Adrenal gland (tissue), 12 donors: Measurements from ENCODE around the gene OSBPL9. TPM values are rescaled to one million over a fixed set of nuclear protein-coding genes. Genes with fewer than 3 reads are reported as not detected.
"Not testable (repeated sequence)": the region's sequence is repeated elsewhere in the genome, so short reads cannot be mapped to it uniquely, and the experiment has no call there.

Experiments
- DNase-seq, 7 donors: peaks; one replicate each; pipeline ENCODE4 v3.0.0-alpha.2; 2019 to 2020
- H3K27ac ChIP-seq, 5 donors: fragments of 200-600 bp; sonication (generic) in 4 of 5; 1 replicate in 3 of 5; 2 replicates in 2 of 5; pipeline versions ENCODE4 v1.5.1 to v1.8.0; 2016 to 2020; ENCODE audit warnings: mild to moderate bottlenecking in 1 of 5
- H3K27me3 ChIP-seq: fragments of 200-600 bp; 2 replicates; pipeline ENCODE4 v1.8.0; 2021
- H3K36me3 ChIP-seq, 2 donors: fragments of 200-600 bp; replicated peaks in 1 of 2; 1 replicate in 1 of 2; 2 replicates in 1 of 2; pipeline versions ENCODE4 v1.5.1 to v1.8.0; 2018 to 2022
- H3K4me1 ChIP-seq, 2 donors: fragments of 200-600 bp; replicated peaks in 1 of 2; 1 replicate in 1 of 2; 2 replicates in 1 of 2; pipeline versions ENCODE4 v1.5.1 to v1.8.0; 2018 to 2021
- H3K4me3 ChIP-seq, 4 donors: fragments of 200-600 bp; sonication (generic) in 3 of 4; one replicate each; pipeline ENCODE4 v1.5.1; 2016 to 2018
- H3K9me3 ChIP-seq, 3 donors: fragments of 200-600 bp; sonication (generic) in 1 of 3; replicated peaks in 1 of 3; 1 replicate in 2 of 3; 2 replicates in 1 of 3; pipeline versions ENCODE4 v1.5.1 to v1.8.0; 2016 to 2021
- CTCF ChIP-seq, 6 experiments: fragments of 450-650 bp in 4 of 6; fragments of 200-600 bp in 2 of 6; sonication (generic) in 1 of 6; IDR thresholded peaks; 1 replicate in 5 of 6; 2 replicates in 1 of 6; pipeline versions ENCODE4 v1.5.1 to v1.8.0; 2016 to 2021; ENCODE audit warnings: antibody characterized with exemption in 6 of 6, mild to moderate bottlenecking in 2 of 6, moderate library complexity in 1 of 6
- POLR2A ChIP-seq, 2 donors: fragments of 450-650 bp; IDR thresholded peaks; one replicate each; pipeline ENCODE4 v1.6.1; 2017; ENCODE audit warnings: antibody characterized with exemption in 2 of 2, mild to moderate bottlenecking in 2 of 2, moderate library complexity in 1 of 2
- WGBS, 4 donors: extraction: QIAGEN DNeasy Blood & Tissue Kit in 2 of 4; methylation state at CpG; one replicate each; pipeline versions ENCODE4 v1.1.5 to v1.1.7; 2013 to 2017; 5-methylcytosine and 5-hydroxymethylcytosine counted together
- intact Hi-C, 2 donors: fragments of 100-400 bp; cut with DNase I; formaldehyde crosslinking; loops; one replicate each; pipeline versions ENCODE4 v1.14.1 to v1.15.0; 2022 to 2023
- polyA plus RNA-seq, 3 donors: library from polyadenylated mRNA; stranded (reverse); fragments of 200-250 nt in 2 of 3; fragments of 350-450 nt in 1 of 3; fragmentation: Illumina TruSeq in 1 of 3; extraction: RNeasy Lipid Tissue Mini Kit (QIAGEN cat#74804) in 1 of 3; gene quantifications; one replicate each; pipeline ENCODE4 v1.2.3, GENCODE V29; 2013 to 2014
- total RNA-seq, 9 donors: library from RNA; depleted of rRNA in 4 of 9; stranded (reverse); fragments of >200 nt in 4 of 9; fragments of 120-200 nt in 1 of 9; fragmentation: NEBNext Ultra II Directional in 1 of 9; extraction: Animal tissue kit (Norgen Biotek cat#: 25700) in 1 of 9; gene quantifications; one replicate each; pipeline versions ENCODE4 v1.1.0 to v1.2.4, GENCODE V29; 2013 to 2023
- donor health status: healthy with polysubstance abuse.
- donor health status: Bipolar disorder and iron deficiency.
- donor health status: DM: yes; HTN: yes; CAD: no.
- donor health status: DM: no; HTN: no; CAD: no.
- donor health status: DM: no; HTN: no; CAD: no.
- donor health status: DM: yes; HTN: yes; CAD: no.

Gene OSBPL9
- total and polyA plus RNA-seq, 12 donors: 61.9 to 180 (median 87.3) TPM

- H3K27ac ChIP-seq: no peak overlapping the region
- WGBS, 4 donors: 84 to 90% (median 87%) methylated on average over 1 of the region's 1 CpG
- intact Hi-C loops: no loop called here
Measured at GRCh38 chr1:51699391-51699790, 82.5 kb downstream of the OSBPL9 start.

GRCh38 chr1:51701782-51702181 lies 84.9 kb downstream of the OSBPL9 start:
- H3K27me3 ChIP-seq, DNase-seq, H3K4me3 ChIP-seq, H3K9me3 ChIP-seq, H3K27ac ChIP-seq, intact Hi-C loops, H3K36me3 ChIP-seq: not testable (repeated sequence)
- H3K4me1 ChIP-seq: peaks cover 4 to 36% of the 10 kb centered on the region in 2 donors
- 94 to 98% (median 97%) methylated on average over 5 to 7 of the region's 7 CpGs for WGBS, 4 donors

More at GRCh38 chr1:51699391-51699790, 82.5 kb downstream of the OSBPL9 start:
- no peak for DNase-seq
- TF ChIP-seq CTCF (IDR thresholded peaks at IDR 0.05): no peak
- no peak for TF ChIP-seq POLR2A (IDR thresholded peaks at IDR 0.05)
- peaks cover 0 to 3% (median 0%) of the 10 kb centered on the region in 3 donors for H3K9me3 ChIP-seq
- H3K4me3 ChIP-seq: no peak overlapping the region
- no peaks in the 10 kb centered on the region for H3K27me3 ChIP-seq
- peaks cover 8 to 23% of the 10 kb centered on the region in 2 donors for H3K4me1 ChIP-seq
- no peaks in the 10 kb centered on the region for H3K36me3 ChIP-seq

- H3K27ac ChIP-seq, DNase-seq, H3K27me3 ChIP-seq, H3K36me3 ChIP-seq, H3K9me3 ChIP-seq, H3K4me3 ChIP-seq, intact Hi-C loops: not testable (repeated sequence)
- 80 to 100% (median 87%) methylated on average over 1 of the region's 2 CpGs for WGBS, 4 donors
- peaks cover 4 to 38% of the 10 kb centered on the region in 2 donors for H3K4me1 ChIP-seq
Measured at GRCh38 chr1:51702220-51702619, 85.3 kb downstream of the OSBPL9 start.

DNA sequence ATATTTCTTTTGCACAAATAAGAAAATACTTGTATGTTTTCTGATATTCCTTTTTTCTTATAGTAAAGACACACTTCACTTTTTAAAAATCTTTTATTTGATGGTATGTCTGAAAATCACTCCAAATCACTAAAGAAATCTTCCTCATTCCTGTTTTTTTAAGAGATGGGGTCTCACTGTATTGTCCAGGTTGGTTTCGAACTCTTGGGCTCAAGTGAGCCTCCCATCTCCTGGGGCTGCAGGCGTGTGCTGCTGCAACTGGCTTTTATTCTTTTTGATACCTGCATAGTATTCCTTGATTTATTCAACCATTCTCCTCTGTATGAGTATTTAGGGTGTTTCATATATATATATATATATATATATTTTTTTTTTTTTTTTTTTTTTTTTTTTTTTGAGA lies 88.1 kb downstream of the OSBPL9 start:
- 92 to 100% (median 98%) methylated on average over 2 of the region's 2 CpGs for WGBS, 4 donors
- TF ChIP-seq CTCF (IDR thresholded peaks at IDR 0.05): no peak
- no peak for TF ChIP-seq POLR2A (IDR thresholded peaks at IDR 0.05)
- Histone ChIP-seq H3K36me3 (no peaks in the 10 kb centered on the region), H3K4me3 (no peak overlapping the region), H3K27me3 (no peaks in the 10 kb centered on the region), H3K27ac (no peak overlapping the region), H3K4me1 (peaks cover 11 to 31% of the 10 kb centered on the region in 2 donors), H3K9me3 (no peaks in the 10 kb centered on the region)
- DNase-seq: no peak
- intact Hi-C loops: no loop called here

- peaks cover 9 to 22% of the 10 kb centered on the region in 2 donors for H3K4me1 ChIP-seq
- DNase-seq: peak in 6 of 7 donors; percentile 54 to 71 (median 68)
- H3K36me3 ChIP-seq: no peaks in the 10 kb centered on the region
- no peaks in the 10 kb centered on the region for H3K9me3 ChIP-seq
- no peaks in the 10 kb centered on the region for H3K27me3 ChIP-seq
- WGBS, 4 donors: 46 to 79% (median 62%) methylated on average over 12 to 15 of the region's 15 CpGs
- H3K27ac ChIP-seq: no peak overlapping the region
- H3K4me3 ChIP-seq: no peak overlapping the region
- TF ChIP-seq CTCF (IDR thresholded peaks at IDR 0.05) (no peak), POLR2A (IDR thresholded peaks at IDR 0.05) (no peak)
- intact Hi-C loops: no loop called here
Measured at GRCh38 chr1:51708911-51709760, 92.2 kb downstream of the OSBPL9 start.
